ENCODE data around the gene PEPD.

PEPD gene

DNA sequence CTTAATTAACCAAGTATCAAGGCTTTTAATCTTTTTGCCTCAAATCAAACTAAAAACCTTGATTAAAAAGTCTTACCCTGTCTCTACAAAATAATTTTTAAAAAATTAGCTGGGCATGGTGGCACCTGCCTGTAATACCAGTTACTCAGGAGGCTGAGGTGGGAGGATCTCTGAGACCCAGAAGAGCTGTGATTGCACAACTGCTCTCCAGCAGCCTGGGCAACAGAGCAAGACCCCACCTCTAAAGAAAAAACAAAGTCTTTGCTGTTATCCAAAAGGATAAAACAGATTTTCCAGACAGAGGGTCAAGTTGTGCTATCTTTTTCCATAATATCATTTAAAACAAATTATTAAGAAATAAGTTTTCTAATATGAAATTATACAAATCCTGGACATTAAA lies 174.9 kb downstream of the PEPD start:
- DNase-seq, result no peak

DNA sequence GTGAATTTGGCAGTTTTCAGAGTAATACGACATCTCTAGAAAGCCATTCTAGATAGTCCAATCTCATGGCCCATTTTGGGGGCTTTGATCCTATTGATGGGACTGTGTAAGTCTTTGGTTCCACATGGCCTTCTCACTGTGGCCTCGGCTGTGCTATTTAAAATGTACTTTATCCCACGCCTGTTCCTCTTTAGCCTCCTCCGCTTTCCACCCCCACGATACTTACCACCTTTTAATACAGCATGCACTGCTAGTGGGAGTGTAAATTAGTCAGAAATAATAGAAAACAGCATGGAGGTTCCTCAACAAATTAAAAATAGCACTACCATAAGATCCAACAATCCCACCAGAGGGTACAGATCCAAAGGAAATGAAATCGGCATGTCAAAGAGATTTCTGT lies 176.4 kb downstream of the PEPD start:
- no peak for DNase-seq

DNA sequence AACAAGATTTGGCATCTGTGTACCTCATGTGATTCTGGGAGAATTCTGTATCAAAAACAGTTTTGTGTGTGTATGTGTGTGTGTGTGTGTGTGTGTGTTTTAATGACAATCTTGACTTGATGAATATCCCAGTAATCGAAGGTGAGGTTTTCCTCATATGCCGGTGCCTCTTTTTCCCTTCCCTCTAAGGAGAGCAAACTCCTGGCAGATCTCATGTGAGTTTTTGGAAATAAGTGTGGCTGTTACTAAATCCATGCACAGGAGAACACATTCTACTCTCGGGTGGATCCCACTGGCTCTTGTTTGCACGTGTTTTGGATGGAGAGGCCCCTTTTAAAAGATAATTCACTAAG lies 177.0 kb downstream of the PEPD start:
- no peak for DNase-seq

DNA sequence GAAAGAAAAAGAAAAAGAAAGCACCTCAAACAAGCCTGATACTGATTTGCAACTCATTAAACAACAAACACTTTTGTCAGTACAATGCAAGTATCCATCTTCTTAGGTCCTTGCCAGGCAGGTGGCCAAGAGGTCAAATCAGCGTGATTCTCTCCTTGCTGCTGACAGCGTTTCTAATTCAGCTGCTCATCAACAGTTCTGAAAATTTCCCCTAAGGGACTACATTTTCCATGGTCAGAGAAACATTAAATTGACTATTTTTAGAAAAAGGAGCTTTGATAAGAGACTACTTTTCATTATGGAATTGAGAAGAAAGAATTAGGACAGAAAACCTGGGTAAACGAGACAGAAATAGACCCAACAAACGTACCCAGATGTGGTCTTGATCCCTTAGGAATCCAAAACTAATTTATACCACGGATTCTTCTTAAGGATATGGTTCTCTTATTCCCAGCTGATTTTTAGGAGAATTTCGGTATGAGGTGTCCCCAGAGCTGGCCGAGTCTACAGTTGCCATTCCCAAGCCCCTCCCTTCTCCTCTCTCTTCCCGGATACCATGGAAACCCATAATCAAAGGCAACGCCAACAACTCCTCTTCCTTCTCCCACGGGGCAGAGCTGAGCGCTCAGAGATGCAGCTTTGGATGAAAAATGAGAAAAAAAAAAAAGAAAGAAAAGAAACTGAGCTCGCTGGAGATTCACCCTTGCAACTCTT lies 177.6 kb downstream of the PEPD start:
- DNase-seq, result no peak

DNA sequence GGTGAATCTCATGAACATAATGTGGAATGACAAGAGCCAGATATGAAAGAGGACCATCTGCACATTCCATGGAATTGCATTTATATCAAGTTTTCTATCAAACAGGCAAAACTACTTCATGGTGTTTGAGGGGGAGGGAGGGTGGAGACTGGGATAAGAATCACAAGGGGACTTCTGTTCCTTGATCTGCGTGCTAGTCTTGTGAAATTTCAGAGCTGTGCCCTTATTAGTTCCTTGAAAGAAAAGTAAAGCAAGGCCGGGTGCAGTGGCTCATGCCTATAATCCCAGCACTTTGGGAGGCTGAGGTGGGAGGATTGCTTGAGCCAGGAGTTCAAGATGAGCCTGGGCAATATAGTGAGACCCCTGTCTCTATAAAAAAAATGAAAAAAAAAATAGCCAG lies 178.3 kb downstream of the PEPD start:
- DNase-seq, result no peak

DNA sequence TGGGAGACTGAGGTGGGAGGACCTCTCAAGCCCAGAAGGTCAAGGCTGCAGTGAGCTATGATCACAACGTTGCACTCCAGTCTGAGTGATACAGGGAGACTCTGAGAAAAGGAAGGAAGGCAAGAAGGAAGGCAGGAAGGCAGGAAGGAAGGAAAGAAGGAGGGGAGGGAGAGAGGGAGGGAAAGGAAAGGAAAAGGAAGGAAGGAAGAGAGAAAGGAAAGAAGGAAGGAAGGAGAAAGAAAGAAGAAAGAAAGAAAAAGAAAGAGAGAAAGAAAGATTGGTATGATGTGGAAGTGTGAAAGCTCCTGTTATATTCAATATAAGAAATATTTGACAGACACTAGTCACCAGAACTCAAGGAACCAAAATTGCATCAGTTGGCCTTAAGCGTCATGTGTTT lies 180.6 kb downstream of the PEPD start:
- DNase-seq, result no peak

DNA sequence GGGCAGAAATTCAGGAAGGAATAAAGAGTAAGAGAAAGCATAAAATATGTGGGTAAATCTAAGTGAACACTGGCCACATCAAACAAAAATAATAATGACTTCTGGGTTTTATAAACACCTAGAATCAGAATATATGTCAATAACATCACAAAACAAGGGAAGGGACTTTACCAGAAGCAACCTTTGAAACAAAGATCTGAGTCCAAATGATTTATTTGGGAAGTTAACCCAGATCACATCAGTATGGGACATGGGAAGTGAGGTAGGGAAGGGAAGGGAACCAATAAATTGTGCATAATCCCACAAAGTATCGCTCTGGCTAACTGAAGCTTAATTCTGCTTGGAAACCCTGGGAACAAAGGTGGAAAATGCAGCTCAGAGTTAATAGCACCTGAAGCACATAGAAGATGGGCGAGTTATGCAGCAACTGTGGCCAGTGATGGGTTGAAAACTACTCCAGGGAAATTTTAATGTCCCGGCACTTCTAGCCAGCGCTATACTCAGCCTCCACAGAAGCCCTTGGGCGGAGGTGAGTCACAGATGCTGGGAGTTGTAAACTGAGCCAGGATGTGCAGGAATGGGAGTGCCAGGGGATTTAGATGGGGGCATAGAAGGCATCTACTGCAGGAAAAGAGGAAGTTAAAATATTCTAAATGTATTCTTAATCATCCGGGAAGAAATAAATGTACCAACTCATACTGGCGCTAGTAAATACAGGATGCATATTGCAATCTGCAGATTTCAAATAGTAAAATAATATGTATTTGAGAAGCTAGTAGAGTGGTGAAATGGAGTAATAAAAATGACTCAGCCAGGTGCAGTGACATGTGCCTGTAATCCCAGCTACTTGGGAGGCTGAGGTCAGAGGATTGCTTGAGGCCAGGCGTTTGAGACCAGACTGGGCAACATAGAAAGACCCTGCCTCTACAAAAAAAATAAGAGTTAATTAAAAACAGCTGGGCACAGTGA lies 182.3 kb downstream of the PEPD start:
- DNase-seq, result no peak

Measured in activated CD4-positive, alpha-beta T cell treated with anti-CD3 and anti-CD28 coated beads for 4 hours (primary cell).